Stimulated activated CD8-positive, alpha-beta memory T cell treated with anti-CD3 and anti-CD28 coated beads, Interleukin-4, amount 100 ng/mL, for 48 hours (primary cell): ENCODE measurements around the gene SPOCK1.
A peak's percentile ranks its signal among the peaks of the same experiment; 100 is the strongest.

Source experiments
- DNase-seq: peaks from one replicate; pipeline ENCODE4 v3.0.0-alpha.2; 2020

Gene SPOCK1

DNA sequence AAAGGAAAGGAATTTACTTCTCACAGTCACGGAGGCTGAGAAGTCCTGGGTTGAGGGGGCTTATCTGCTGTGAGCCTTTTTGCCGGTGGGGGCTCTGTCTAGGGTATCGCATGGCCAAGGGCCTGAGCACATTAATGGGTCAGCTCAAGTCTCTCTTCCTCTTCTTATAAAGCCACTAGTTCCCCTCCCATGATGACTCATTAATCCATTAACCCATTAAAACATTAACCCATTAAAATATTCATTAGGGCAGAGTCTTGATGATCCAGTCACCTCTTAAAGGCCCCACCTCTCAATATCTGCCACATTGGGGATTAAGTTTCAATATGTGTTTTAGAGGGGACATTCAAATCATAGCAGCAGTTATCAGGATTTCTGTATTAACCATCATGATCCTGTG lies 406.3 kb downstream of the SPOCK1 start:
- DNase-seq, result no peak

DNA sequence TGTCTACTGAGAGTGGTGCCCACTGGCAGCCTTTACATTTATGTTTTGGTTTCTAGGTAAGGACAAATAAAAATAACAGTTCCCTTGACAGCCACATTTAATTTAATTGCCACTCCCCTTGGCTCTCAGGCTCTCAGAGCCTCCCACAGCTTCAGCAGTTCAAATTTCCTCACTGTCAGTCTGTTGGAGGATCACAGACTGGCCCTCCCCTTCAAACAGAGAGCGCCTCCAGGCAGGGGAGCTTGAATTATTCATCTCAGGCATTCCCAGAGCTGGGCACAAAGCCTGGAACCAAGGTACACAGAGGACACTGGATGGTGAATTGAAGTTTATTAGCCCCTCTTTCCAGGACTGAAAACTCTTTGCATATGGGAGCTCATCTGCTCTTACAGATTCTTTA lies 407.7 kb downstream of the SPOCK1 start:
- no peak for DNase-seq

DNA sequence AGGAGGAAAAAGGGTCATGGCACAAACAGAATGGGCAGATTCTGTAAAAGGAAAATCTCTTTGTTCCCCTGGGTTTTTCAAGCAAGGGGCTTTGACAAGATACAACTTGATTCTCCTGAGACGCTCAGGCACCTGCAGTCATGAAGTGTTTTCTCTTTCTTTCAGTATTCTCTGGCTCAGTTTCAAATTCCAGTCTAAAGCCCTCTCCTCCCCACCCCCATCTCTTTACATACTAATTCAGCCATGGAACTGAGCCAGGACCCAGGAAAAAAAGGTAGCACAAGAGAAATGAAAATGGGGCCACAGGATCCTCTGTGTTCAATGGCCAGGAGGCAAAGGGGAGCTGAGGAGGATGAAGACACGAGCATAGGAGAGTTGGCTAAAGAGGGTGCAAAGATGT lies 408.4 kb downstream of the SPOCK1 start:
- no peak for DNase-seq

DNA sequence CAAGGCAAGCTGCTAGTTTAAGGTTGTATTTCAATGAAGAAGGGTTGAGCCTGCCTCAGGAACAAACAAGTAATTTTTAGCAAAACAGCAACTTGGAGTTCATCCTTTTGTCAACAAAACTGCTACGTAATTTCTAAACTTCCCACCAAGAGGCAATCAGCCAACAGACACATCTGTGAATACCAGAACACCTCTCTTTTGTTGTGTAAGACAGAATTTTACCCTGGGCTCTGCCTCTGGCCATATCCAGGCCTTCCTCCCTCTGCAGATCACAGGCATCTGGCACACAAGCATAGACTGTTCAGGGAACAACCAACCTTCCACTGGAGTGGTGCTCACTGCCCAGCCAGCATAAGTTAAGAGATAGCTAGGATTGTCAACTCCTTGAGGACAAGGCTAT lies 409.0 kb downstream of the SPOCK1 start:
- no peak for DNase-seq

DNA sequence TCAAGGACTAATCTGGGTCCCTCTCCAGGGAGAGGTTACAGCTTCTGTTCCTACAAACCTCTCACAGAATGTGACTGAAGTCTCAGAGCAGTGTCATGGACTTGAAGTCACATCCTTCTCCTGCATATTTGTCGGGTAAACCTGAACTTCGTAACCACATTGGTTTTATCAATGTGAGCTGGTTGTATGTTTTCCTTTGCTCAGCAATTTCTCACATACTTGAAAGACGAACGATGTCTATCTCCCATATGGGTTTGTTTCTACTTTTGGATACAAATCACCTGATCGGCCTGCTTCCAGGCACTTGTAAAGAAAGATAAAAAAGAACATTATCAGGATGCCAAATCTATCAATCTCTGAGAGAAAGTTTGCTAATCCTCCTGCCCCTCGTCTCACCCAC lies 411.0 kb downstream of the SPOCK1 start:
- no peak for DNase-seq

DNA sequence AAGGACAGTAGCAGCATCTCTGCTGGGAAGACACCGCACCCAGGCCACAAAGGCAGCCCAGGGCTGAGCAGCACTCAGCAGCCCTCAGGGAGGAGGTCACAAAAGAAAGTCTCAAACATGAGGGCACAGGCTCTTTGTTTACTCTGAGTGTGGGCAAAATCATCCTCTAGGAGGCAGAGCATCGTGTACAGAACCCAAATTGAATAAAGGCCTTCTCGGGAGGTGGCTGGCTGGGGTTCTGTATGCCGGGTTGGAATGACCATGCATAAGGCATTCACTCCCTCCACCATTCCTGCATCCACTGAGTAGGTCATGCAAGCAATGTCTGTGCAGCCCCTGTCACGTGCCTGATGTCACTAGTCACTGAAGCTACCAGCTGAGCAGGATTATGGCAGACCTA lies 412.8 kb downstream of the SPOCK1 start:
- no peak for DNase-seq

DNA sequence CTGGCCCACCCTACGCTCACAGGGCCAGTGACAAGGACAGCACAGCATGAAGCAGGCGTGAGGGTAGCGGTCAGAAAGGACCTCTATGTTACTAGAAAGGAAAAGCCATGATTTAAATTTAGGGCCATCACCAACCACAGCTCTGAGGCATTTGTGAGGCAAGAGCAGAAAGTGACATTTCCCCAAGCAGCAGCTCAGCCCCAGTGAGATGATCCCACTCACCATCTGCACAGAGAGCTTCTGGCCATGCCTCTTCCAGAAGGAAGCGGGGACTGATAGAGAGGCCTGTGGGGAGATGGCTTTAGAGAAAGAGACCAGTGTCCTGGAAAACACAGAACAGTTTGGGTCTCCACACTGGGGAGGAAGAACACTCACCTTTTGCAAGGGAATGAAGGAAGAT lies 413.9 kb downstream of the SPOCK1 start:
- no peak for DNase-seq

DNA sequence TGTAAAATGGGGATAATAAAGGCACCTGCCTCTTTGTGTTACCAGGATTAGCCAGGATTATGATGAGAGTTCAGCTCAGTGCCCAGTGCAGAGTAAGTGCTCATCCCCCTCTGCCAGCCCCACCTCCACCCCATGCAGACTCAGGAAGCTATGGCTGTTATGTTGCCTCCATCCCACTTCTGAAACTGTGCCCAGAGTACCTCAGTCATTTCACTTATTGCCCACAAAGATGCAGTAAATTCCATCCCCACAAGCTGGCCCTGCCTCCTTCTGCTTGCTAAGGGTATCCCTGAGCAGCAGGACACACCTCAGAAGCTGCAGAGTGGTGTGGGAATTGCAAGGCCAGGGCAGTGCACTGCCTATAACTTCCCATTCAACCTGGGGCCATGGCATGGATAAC lies 415.1 kb downstream of the SPOCK1 start:
- DNase-seq, result no peak

DNA sequence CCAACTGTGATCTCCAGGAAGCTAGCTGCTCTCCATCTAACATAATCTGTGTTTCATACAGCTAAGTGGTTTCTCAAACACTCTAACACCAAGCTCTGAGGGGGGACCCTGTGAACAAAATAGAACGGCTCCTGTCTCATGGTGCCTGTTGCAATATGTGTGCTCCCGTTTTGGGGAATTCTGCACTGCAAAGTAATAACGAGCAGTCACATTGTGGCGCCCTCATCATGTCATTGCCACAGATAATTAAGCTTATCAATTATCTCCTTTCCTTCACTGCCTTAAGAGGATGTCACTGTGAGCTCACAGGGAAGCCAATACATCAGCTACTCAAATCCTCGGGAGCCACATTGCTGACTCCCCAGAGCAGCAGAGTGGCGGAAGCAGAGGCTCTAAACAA lies 416.2 kb downstream of the SPOCK1 start:
- no peak for DNase-seq

DNA sequence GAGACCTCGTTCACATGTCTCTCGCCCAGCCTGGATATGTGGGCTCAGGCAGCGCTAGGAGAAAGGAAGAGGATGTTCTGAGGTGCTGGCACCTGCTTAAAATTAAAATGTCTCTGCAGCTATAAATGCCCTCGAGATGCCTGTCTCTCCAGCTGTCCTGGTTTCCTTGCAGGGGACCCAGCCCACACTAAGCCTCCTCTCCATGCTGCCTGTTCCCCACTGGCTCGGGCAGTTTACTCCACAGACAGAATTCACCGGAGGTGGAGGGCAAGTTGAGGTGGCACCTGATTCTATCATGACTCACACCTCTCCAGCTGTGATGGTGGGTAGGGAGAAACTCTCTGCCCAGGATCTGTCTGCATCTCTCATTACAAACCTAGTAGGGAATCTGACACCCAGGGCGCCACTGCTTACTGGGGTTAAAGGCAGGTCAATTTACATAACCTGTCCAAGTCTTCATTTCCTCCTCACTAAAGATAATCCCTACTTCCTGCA lies 420.9 kb downstream of the SPOCK1 start:
- no peak for DNase-seq

DNA sequence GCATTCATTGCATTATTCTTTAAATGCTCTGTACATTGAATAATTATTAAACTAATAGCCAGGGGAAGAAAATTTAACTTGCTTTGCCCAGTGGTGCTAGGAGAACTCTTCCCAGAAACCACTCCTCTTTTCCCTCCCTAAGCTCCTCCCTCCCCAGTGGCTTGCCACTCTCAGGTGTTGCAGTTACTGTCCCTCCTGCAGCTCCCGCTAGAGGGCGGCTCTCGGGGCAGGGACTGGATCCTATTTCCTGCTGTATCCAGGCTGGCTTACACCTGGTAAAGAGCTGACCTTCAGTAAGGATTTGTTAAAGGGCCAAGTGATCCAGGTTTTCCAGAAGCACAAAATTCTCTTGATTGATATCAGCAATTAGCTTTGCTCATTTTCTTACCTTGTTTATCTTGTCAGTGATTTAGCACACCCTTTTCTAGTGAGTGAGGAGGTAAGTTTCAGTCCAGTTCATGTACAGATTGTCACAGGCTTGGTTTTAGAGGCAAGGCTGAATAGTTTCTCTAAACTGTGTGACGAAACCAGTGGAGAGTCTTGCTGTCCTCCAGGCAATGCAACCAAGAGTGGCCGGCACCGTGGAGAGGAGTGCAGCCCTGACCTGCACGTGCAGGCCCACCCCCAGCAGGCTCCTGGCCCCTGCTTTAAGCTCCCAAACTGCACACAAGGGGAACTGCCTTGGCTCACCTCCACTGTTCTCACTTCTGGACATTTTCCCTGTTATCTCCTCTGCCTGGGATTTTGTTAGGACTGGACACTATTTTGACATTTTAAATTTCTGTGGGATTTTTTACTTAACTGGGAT lies 423.8 kb downstream of the SPOCK1 start:
- DNase-seq, result peak; percentile 53

DNA sequence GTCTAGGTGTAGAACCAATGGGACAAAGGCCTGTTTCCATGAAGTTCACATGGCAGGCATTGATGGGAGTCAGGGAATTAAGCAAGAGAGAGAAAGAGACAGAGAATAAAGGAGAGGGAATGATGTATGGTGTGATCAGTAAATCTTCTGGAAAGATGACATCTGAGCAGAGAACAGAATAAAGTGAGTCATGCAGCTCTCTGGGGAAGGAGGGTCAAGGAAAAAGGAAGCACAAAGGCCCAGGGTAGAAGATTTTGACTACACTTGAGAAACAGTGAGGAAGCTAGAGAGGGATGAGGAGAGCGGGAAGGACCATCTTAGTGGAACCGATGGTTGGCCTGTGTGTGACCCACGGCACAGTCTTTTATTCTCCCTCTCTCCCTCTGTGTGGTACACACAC lies 425.9 kb downstream of the SPOCK1 start:
- no peak for DNase-seq

DNA sequence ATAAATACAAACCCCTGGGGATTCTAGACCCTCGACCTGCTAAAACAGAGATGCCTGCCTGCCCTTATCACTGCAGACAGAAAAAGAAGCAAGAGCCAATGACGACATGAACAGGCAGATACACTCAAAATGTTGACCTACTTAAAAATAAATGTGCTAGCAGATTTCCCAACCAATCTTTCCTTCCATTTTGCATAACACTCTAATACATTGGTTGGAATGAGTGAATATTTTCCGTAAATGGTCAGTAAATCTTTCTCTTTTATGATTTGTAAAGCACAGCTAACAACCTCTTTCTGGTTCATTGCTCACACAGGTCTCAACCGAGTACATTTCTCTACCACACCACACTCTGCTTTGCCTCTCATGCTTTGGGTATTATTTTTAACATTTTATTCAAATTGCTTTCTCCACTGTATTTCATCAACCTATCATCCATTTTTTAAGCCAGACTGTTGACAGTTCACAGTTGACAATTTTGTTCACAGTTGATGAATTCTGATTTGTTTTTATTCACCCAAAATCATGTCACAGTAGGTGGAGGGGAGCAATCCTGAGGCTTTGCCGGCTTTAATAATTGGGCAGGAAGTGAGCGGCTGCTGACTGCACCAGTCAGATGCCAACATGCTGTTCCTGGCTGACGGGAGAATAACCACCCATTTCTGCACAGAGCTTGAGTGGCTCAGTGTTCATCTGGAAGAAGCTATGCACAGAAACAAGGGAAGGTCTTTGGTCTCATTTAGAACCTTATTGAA lies 426.6 kb downstream of the SPOCK1 start:
- DNase-seq, result no peak

DNA sequence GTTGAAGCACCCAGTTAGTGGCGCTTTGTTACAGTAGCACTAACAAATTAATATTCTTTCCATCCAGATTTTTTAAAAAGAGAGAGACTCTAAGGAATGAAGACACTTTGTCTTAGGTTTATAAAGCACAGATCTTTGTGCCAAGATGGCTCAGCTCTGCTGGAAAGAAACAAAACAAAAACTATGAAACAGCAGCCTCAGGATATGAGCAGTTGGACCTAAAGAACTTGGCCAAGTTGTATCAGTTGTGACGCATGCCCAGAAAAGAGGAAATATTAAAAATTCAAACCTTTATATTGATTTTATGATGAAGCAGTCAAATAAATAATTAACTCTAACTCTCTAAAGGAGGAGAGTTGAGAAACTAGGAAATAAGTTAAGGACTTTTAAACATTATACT lies 427.2 kb downstream of the SPOCK1 start:
- DNase-seq, result no peak

DNA sequence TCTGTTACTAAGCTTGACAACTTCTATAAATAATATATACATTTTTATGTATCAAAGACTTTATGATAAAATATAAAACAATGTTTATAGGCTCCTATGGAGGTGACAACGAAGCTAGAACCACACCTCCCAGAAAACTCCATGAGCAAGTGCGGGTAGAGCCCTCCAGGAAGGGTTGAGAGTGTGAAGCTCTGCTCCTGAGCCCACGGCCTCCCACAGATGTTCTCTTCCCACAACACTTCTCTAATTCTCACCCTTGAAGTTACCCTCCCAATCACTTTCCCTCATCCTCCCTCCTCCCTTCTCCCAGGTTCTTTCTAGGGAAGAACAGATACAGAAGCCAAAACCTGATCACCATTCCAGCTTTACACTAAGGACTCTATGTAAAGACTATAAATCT lies 427.6 kb downstream of the SPOCK1 start:
- DNase-seq, result no peak

DNA sequence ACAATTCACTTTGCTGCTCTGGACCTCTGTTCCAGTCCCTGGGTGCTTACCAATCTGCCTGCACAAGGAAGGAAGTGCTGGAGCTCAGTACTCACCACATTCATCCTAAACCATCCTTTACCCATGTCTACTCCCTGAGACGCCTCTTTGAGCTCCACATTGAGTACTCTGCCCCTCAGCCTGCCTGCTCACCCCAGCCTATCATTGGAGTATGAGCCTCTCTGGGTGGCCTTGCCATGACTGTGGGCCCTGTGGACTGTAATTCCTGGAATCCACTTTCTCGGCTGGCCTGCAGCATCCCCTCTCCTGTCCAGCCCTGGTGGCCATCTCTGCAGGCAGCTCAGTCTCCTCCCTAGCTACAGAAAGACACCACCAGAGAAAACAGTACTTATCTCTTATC lies 428.6 kb downstream of the SPOCK1 start:
- DNase-seq, result no peak

DNA sequence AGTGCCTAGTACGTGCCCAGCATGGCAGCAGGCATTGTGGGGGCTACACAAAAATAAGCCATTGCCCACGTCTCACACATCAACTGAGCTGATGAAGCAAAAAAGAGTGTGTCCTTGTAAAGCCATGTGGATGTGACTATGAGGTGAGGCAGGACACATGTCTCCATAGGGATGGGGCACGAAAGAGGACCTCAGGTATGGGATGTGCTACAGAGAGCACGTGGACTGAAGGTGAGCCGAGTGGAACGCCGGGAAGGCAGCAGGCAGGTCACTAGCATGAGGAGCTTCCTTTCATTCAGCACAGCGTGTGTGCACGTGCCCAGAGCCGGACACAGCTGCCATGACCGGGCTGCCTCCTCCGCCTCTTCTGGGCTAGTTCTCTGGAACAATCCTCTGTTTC lies 429.8 kb downstream of the SPOCK1 start:
- DNase-seq, result no peak

DNA sequence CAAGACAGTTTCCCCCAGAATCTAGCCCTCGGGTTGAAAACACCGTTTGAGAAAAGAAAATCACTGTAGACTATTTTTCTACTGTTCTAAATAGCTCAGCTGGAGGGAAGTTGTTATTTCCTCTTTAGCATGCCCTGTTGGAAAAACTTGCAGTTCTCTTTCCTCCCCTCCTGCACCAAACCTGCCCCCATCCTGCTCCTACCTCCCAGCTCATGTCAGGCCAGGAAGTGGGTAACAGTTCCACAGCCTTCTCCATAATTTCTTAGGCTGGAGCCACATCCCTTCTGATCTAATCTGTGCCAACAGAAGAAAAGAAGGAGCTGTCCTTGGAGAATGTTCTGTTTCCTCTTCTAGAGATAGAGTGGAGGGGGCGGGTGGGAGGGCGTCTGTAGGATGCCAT lies 437.7 kb downstream of the SPOCK1 start:
- DNase-seq, result no peak

DNA sequence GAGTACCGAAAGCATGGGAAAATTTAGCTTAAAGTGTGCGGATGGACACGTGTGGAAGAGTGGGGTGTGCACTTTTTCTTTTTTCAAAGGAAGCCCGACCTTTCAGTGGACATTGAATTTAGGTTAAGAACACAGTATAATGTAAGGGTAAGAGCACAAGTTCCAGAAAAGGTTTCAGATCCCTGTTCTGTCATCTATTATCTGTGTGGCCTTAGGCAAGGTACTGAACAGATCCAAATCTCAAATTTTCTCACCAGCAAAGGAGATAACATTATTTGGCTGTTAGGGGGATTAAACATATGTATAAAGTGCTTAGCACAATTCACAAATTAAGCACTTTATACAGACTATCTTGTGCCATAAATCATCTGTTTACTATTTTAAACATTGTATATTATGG lies 441.0 kb downstream of the SPOCK1 start:
- DNase-seq, result no peak

DNA sequence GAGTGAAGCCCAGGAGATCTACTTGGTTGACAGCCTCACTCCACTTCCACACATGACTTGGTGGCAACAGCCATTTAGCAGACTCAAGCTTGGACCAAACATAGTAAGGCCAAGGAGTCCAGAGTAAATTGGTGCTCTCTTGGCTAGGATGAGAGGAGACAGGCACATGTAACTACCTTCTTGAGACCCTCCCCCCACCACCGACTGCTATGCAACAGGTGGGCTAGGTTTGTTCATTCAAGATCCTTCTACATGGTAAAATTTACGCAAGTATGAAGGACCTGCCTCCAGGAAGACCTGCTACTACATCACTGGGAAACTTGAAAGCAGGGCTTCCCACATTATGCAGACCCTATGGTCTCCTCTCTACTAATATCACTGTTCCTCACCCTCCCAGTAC lies 442.4 kb downstream of the SPOCK1 start:
- DNase-seq, result no peak

DNA sequence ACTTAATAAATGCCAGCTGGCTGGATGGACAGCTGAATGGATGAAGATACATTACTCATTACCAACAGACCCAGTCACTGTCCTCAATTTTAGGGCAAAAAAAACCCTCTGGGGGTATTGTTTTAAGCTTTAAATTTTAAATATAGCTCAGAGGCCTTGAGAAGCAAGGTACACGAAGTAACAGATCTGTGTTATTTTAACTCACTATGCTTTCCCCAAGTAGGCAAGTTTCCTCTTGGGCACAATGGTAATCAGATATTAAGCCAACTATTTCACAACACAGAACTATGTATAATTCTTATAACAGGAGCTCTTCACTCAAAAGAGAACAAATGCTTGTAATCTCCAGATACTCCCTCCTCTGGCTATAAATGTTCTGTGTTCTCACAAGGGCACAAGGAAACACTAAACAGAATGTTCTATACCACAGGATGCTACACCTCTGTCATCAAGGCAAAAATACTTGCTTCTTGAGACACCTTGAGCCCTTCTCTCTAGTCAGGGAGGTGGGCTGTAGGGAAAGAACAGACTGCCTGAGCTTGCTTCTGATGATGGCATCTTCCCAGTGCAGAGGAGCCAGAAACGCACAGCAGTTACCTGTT lies 443.8 kb downstream of the SPOCK1 start:
- DNase-seq, result no peak

DNA sequence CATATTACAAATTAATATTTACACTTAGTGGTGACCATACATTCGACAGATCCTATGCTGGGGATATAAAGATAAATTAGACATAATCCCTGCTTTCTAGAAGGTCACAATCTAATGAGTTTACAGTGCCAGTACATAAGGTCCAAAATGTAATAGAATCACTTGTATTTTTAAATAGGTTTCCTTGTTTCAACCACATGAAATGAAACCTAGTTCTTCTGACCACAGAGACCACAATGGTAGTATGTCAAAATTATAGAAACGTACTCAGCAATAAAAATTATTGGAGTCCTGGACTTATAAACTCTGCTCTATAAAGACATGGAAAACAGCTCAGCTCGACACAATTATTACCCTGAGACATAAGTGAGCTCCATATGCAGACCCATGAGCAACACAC lies 444.3 kb downstream of the SPOCK1 start:
- DNase-seq, result no peak

DNA sequence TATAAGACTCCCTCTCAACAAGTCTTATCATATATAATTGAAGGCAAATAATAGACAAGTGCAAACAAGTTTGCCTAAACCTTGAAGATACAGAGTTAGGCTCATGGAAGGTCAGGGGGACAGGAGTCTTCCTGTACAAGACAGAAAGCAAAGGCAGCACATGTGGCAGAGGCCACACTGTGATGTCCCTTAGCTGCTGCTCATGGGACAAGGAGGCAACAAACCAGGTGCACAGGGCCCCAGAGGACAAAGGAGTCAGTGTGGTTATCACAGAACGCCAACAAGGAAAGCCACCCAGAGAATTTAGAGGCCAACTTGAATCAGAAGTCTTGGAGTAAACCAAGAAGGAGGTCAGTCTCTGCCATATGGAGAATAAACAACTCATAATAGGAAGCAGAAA lies 444.8 kb downstream of the SPOCK1 start:
- DNase-seq, result no peak

DNA sequence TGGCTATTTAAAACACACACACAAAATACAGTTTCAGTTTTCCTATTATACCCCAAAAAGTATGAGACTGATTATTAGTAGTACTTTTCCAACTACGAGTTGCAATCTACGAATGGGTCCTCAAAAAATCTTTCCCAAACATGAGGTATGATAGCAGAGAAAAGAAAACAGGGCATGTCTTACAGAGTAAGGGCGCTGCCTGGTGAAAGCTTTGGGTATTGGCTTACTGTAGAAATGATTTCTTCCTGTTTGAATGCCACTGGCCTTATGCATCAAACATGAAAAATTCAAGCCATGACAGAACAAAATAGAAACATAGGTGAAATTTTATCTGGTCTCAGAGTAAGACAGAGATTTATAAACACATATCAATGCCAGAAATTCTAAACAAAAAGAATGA lies 448.0 kb downstream of the SPOCK1 start:
- DNase-seq, result no peak
